K562 (cell line): Measurements from ENCODE around the gene C4A. TPM values are rescaled to one million over a fixed set of nuclear protein-coding genes. Genes with fewer than 3 reads are reported as not detected.

Experiments used
- ATAC-seq: fragments of 200-7000 bp; cut with Tn5 transposase; 3 replicates; pipeline ENCODE4 v1.9.1; 2020; ENCODE audit warnings: moderate library complexity
- BruUV-seq: library from RNA; stranded (reverse); fragments of 400-500 nt; replicated peaks from 2 replicates; lab custom pipeline; 2021; lab: Mats Ljungman, UMichigan
- CTCF ChIA-PET: fragments of 300-600 bp; formaldehyde crosslinking; extraction: SDS; loops from one replicate; lab custom pipeline; 2021; ENCODE audit warnings: low intra/inter-chr PET ratio; lab: Yijun Ruan, JAX
- POLR2A ChIA-PET: fragments of 300-600, 350-650 bp; sonication (Branson Sonifier 250); formaldehyde crosslinking; extraction: SDS; loops from one replicate; lab custom pipeline; 2021; ENCODE audit warnings: antibody characterized with exemption, inconsistent platforms; lab: Yijun Ruan, JAX
- DNase-seq, 4 experiments: peaks; one replicate each; pipeline versions ENCODE4 v3.0.0 to v3.0.0-alpha.2; 2011 to 2018; ENCODE audit warnings: low spot score in 3 of 4, mixed read lengths in 3 of 4; ENCODE audit errors: extremely low read depth in 1 of 4
- FAIRE-seq: peaks from 2 replicates; lab custom pipeline; 2011; peaks lifted over from hg19 to GRCh38; lab: Jason Lieb, UNC
- H2AFZ ChIP-seq: 2 replicates; pipeline ENCODE4 v1.6.0; 2011; ENCODE audit warnings: low read depth, low read length, control low read depth, inconsistent platforms
- H3K27ac ChIP-seq: fragments of 200-600 bp; 3 replicates; pipeline ENCODE4 v1.8.0; 2011; ENCODE audit warnings: low read depth, mild to moderate bottlenecking, control low read depth, inconsistent platforms, low read length, moderate library complexity, mixed read lengths; ENCODE audit errors: extremely low read depth
- H3K27me3 ChIP-seq, 2 experiments: fragments of 300-600 bp in 1 of 2; 2 replicates in 1 of 2; 3 replicates in 1 of 2; pipeline versions ENCODE4 v1.6.0 to v1.8.0; 2011; ENCODE audit warnings: inconsistent platforms in 2 of 2, low read length in 2 of 2, mild to moderate bottlenecking in 1 of 2, mixed read lengths in 1 of 2, moderate library complexity in 1 of 2; ENCODE audit not compliant: control insufficient read depth in 2 of 2, insufficient read depth in 2 of 2
- H3K36me3 ChIP-seq: fragments of 300-600 bp; 3 replicates; pipeline ENCODE4 v1.8.0; 2011; ENCODE audit warnings: mild to moderate bottlenecking, low read length, inconsistent platforms; ENCODE audit not compliant: control insufficient read depth, insufficient read depth
- H3K4me1 ChIP-seq, 2 experiments: fragments of 200-600 bp in 1 of 2; replicated peaks in 1 of 2; 2 replicates in 1 of 2; 3 replicates in 1 of 2; pipeline versions ENCODE4 v1.5.1 to v1.8.0; 2011; ENCODE audit warnings: inconsistent platforms in 2 of 2, low read length in 2 of 2, mild to moderate bottlenecking in 1 of 2, mixed read lengths in 1 of 2, moderate library complexity in 1 of 2; ENCODE audit not compliant: control insufficient read depth in 2 of 2, insufficient read depth in 2 of 2
- H3K4me2 ChIP-seq: 2 replicates; pipeline ENCODE4 v1.6.1; 2011; ENCODE audit warnings: low read length, control low read depth, inconsistent platforms, mixed read lengths; ENCODE audit not compliant: insufficient read depth
- H3K4me3 ChIP-seq: fragments of 200-600 bp; sonication (generic), shearing (Covaris generic); 2 replicates; pipeline ENCODE4 v1.5.1; 2016; ENCODE audit warnings: control low read depth, inconsistent platforms
- H3K79me2 ChIP-seq: fragments of 200-600 bp; 3 replicates; pipeline ENCODE4 v1.8.0; 2011; ENCODE audit warnings: low read length, inconsistent platforms; ENCODE audit not compliant: control insufficient read depth, insufficient read depth
- H3K9ac ChIP-seq, 2 experiments: 2 replicates each; pipeline versions ENCODE4 v1.6.0 to v1.6.1; 2011; ENCODE audit warnings: low read depth in 2 of 2, low read length in 2 of 2, control low read depth in 1 of 2, inconsistent platforms in 1 of 2, mild to moderate bottlenecking in 1 of 2, mixed read lengths in 1 of 2; ENCODE audit not compliant: insufficient read depth in 1 of 2
- H3K9me1 ChIP-seq: one replicate; pipeline ENCODE4 v1.6.0; 2011; ENCODE audit warnings: inconsistent platforms, mild to moderate bottlenecking, low read length, moderate library complexity; ENCODE audit not compliant: control insufficient read depth, insufficient read depth
- H3K9me3 ChIP-seq: replicated peaks from 2 replicates; pipeline ENCODE4 v1.5.1; 2011; ENCODE audit warnings: low read depth, low read length, inconsistent platforms; ENCODE audit not compliant: control insufficient read depth, insufficient read depth
- H4K20me1 ChIP-seq: replicated peaks from 2 replicates; pipeline ENCODE4 v1.6.1; 2011; ENCODE audit warnings: low read length, inconsistent platforms, mixed read lengths; ENCODE audit not compliant: control insufficient read depth, insufficient read depth
- ETV1 ChIP-seq: fragments of 450-650 bp; conservative IDR thresholded peaks from 2 replicates; pipeline ENCODE4 v1.6.1; 2016; ENCODE audit warnings: missing genetic modification characterization, control low read depth, low read depth, missing compliant biosample characterization
- ETV6 ChIP-seq, 3 experiments: fragments of 150-350 bp in 1 of 3; sonication (generic) in 1 of 3; formaldehyde crosslinking in 1 of 3; IDR thresholded peaks; 2 replicates each; pipeline versions ENCODE4 v1.6.1 to v1.8.0; 2014 to 2022; ENCODE audit warnings: borderline replicate concordance in 2 of 3, low read depth in 2 of 3, antibody characterized with exemption in 1 of 3, low read length in 1 of 3, mild to moderate bottlenecking in 1 of 3, missing genetic modification reagents in 1 of 3
- GABPA ChIP-seq: fragments of 200-800 bp; sonication (Bioruptor generic); conservative IDR thresholded peaks from 2 replicates; pipeline ENCODE4 v1.6.1; 2016; ENCODE audit warnings: low read depth, missing genetic modification characterization, missing compliant biosample characterization
- MED1 ChIP-seq: sonication (generic); formaldehyde crosslinking; IDR thresholded peaks from 2 replicates; pipeline ENCODE4 v1.8.1; 2023; ENCODE audit warnings: missing genetic modification reagents, borderline replicate concordance
- NFXL1 ChIP-seq: fragments of 450-650 bp; formaldehyde crosslinking; IDR thresholded peaks from 2 replicates; pipeline ENCODE4 v1.4.0; 2021; ENCODE audit warnings: mild to moderate bottlenecking
- PHTF2 ChIP-seq: fragments of 250-450 bp; sonication (Bioruptor Pico); IDR thresholded peaks from 2 replicates; pipeline ENCODE4 v1.5.0; 2021; ENCODE audit warnings: mild to moderate bottlenecking
- POLR2AphosphoS5 ChIP-seq: IDR thresholded peaks from 2 replicates; pipeline ENCODE4 v1.6.1; 2011; ENCODE audit warnings: mild to moderate bottlenecking, low read depth, low read length, moderate library complexity; ENCODE audit not compliant: control insufficient read depth, insufficient read depth
- PRMT5 ChIP-seq: sonication (generic); formaldehyde crosslinking; IDR thresholded peaks from 2 replicates; pipeline ENCODE4 v1.5.0; 2020; ENCODE audit warnings: missing genetic modification reagents
- PTRF ChIP-seq: fragments of 450-650 bp; IDR thresholded peaks from 2 replicates; pipeline ENCODE4 v1.6.1; 2016; ENCODE audit warnings: mild to moderate bottlenecking, missing genetic modification characterization, missing compliant biosample characterization
- ZBTB7A ChIP-seq: IDR thresholded peaks from 2 replicates; pipeline ENCODE4 v1.6.1; 2011; ENCODE audit warnings: low read depth, mild to moderate bottlenecking, low read length, moderate library complexity, borderline replicate concordance; ENCODE audit not compliant: control insufficient read depth
- ZNF592 ChIP-seq: fragments of 450-650 bp; IDR thresholded peaks from 2 replicates; pipeline ENCODE4 v1.6.1; 2017; ENCODE audit warnings: antibody characterized with exemption, mild to moderate bottlenecking
- WGBS: fragments of 100-300 bp; shearing (Covaris generic); methylation state at CpG from one replicate; pipeline ENCODE4 v1.1.6; 2016; ENCODE audit warnings: low coverage, mixed read lengths; ENCODE audit not compliant: insufficient coverage; ENCODE audit errors: missing lambda C conversion rate; 5-methylcytosine and 5-hydroxymethylcytosine counted together
- in situ Hi-C: fragments of 300-500 bp; cut with MboI; formaldehyde crosslinking; loops from 4 replicates; pipeline ENCODE4 v1.15.0; 2018; ENCODE audit warnings: inconsistent platforms, mixed read lengths
- intact Hi-C: fragments of 100-400 bp; cut with micrococcal nuclease; formaldehyde crosslinking; loops from 2 replicates; pipeline ENCODE4 v1.14.2; 2022
- polyA plus RNA-seq, 8 experiments: library from polyadenylated mRNA; depleted of rRNA in 4 of 8; stranded (reverse) in 5 of 8; unstranded in 3 of 8; fragments of >200 nt; fragmentation: Nextera tagmentation in 2 of 8; fragmentation: Illumina TruSeq in 1 of 8; extraction: Ambion mirVana in 2 of 8; extraction: Trizol in 1 of 8; gene quantifications; 2 replicates each; pipeline versions ENCODE4 v1.2.1 to v1.2.3, GENCODE V29; 2011 to 2014; ENCODE audit warnings: inconsistent platforms in 1 of 8, missing spikeins in 1 of 8
- total RNA-seq, 7 experiments: library from RNA; depleted of rRNA in 6 of 7; stranded (reverse); fragments of >200 nt in 6 of 7; fragmentation: Illumina TruSeq in 2 of 7; extraction: Trizol in 2 of 7; gene quantifications; 2 replicates each; pipeline versions ENCODE4 v1.2.1 to v1.2.3, GENCODE V29; 2011 to 2021; ENCODE audit warnings: low replicate concordance in 1 of 7
- TF ChIP-seq, protein P1 (sequence below): sonication (generic); formaldehyde crosslinking; IDR thresholded peaks from 2 replicates; pipeline ENCODE4 v1.8.1; 2023; ENCODE audit warnings: mild to moderate bottlenecking, missing genetic modification reagents

C4A gene
- total and polyA plus RNA-seq, 9 of the 15 experiments (the other 6 are each of a cell fraction or from before 2014, with no cell fraction given), result 0.27 to 7.6 (median 5.0) TPM

GRCh38 chr6:32046450-32047083, 64.7 kb downstream of the C4A start:
- FAIRE-seq, result peak; percentile 44
- Histone ChIP-seq H3K9me3 (no peaks in the 10 kb centered on the region), H3K4me1 (peaks cover 31 to 51% of the 10 kb centered on the region in 2 experiments), H3K9me1 (peaks cover 6% of the 10 kb centered on the region), H3K27me3 (no peaks in the 10 kb centered on the region), H3K9ac (peak overlapping the region; percentile 66 to 85), H3K27ac (peak overlapping the region; percentile 93), H3K36me3 (no peaks in the 10 kb centered on the region), H3K4me2 (peak overlapping the region; percentile 65; the same call in 1 of the 2 replicates), H4K20me1 (no peaks in the 10 kb centered on the region), H2AFZ (peak overlapping the region; percentile 90), H3K4me3 (no peak overlapping the region), H3K79me2 (peaks cover 2% of the 10 kb centered on the region; the same call in 1 of the 3 replicates)
- in situ Hi-C loops (loop anchor here (10.0 kb wide), 1 partner anchor 92 kb away; the partner anchor contains the start of genes NELFE and SKIC2), intact Hi-C loops (no loop called here)
- peak; percentile 40 to 62 (median 46) for DNase-seq
- ChIA-PET CTCF (no interaction called here), POLR2A (interaction anchor here (0.6 to 1.3 kb wide), 7 partner anchors 14 to 927 kb away, joined by 3 to 5 read pairs (median 3); partner anchors contain the start of gene DXO)
- ATAC-seq, result peak; percentile 1; the same call in 2 of the 3 replicates
- 61% methylated on average over 14 of the region's 14 CpGs for whole genome bisulfite sequencing
- BruUV-seq, result no TSS peak
- no peak for TF ChIP-seq POLR2AphosphoS5
- no peak for TF ChIP-seq NFXL1
- no peak for TF ChIP-seq MED1 (CRISPR knock-in tag)
- TF ChIP-seq PRMT5 (CRISPR knock-in tag), result no peak
- no peak for TF ChIP-seq PHTF2 (CRISPR knock-in tag)
- TF ChIP-seq, protein P1, sequence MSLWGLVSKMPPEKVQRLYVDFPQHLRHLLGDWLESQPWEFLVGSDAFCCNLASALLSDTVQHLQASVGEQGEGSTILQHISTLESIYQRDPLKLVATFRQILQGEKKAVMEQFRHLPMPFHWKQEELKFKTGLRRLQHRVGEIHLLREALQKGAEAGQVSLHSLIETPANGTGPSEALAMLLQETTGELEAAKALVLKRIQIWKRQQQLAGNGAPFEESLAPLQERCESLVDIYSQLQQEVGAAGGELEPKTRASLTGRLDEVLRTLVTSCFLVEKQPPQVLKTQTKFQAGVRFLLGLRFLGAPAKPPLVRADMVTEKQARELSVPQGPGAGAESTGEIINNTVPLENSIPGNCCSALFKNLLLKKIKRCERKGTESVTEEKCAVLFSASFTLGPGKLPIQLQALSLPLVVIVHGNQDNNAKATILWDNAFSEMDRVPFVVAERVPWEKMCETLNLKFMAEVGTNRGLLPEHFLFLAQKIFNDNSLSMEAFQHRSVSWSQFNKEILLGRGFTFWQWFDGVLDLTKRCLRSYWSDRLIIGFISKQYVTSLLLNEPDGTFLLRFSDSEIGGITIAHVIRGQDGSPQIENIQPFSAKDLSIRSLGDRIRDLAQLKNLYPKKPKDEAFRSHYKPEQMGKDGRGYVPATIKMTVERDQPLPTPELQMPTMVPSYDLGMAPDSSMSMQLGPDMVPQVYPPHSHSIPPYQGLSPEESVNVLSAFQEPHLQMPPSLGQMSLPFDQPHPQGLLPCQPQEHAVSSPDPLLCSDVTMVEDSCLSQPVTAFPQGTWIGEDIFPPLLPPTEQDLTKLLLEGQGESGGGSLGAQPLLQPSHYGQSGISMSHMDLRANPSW (CRISPR knock-in tag), result no peak
- TF ChIP-seq ETV6 (IDR thresholded peaks at IDR 0.05; ENCODE audit: borderline replicate concordance in 1 of 2, low read depth in 2 of 2, low read length in 1 of 2), result no peak
- no peak for TF ChIP-seq ETV6 (CRISPR knock-in tag; IDR thresholded peaks at IDR 0.05; ENCODE audit: borderline replicate concordance)
- TF ChIP-seq GABPA (tag), result no peak
- TF ChIP-seq ZBTB7A, result no peak; the same call in none of the 2 replicates
- no peak for TF ChIP-seq PTRF (tag)
- peak; percentile 92; the same call in 1 of the 2 replicates for TF ChIP-seq ZNF592
- 0 out of 2 replicates have a peak, but pooled peaks have one; percentile 29 for TF ChIP-seq ETV1
